ENCODE results near the gene PLXDC1. TPM values are rescaled to one million over a fixed set of nuclear protein-coding genes. Genes with fewer than 3 reads are reported as not detected.

PLXDC1 gene
- total and polyA plus RNA-seq, 2 of the 8 experiments (the other 6 are each of a cell fraction or from before 2014, with no cell fraction given) = 4.1 to 14.6 TPM

GRCh38 chr17:39063681-39064069 is 87.8 kb downstream of the PLXDC1 start (continued):
- TF ChIP-seq RFX5 (IDR thresholded peaks at IDR 0.05; ENCODE audit: borderline replicate concordance, low read depth, low read length) (no peak), TEAD4 (IDR thresholded peaks at IDR 0.05; ENCODE audit: low read depth, low read length) (no peak), ATF3 (IDR thresholded peaks at IDR 0.05; ENCODE audit: insufficient read depth, low read depth, low read length) (no peak), SP1 (IDR thresholded peaks at IDR 0.05; ENCODE audit: low read depth, low read length) (no peak), GTF2F1 (IDR thresholded peaks at IDR 0.05; ENCODE audit: borderline replicate concordance, low read depth, low read length) (no peak)

Data from H1 (cell line).